Measurements from ENCODE around the gene C10orf95.
"Not testable (repeated sequence)": the region's sequence is repeated elsewhere in the genome, so short reads cannot be mapped to it uniquely, and the experiment has no call there.

C10orf95 gene

GRCh38 chr10:102451105-102451969 lies at the start of gene C10orf95:
Gene C10orf95 (minus strand): TSS chr10:102451543. CDS start chr10:102451093, 450 bp downstream.
- no peak for DNase-seq (ENCODE audit: low read depth)

GRCh38 chr10:102500686-102501085 lies 49.3 kb upstream of the C10orf95 start:
- DNase-seq (ENCODE audit: low read depth) = not testable (repeated sequence)

- DNase-seq (ENCODE audit: low read depth) = no peak
These were observed 48.0 kb upstream of the C10orf95 start for GRCh38 chr10:102499356-102499755.

- no peak for DNase-seq (ENCODE audit: low read depth)
These were observed 46.2 kb upstream of the C10orf95 start for GRCh38 chr10:102497545-102497944.

GRCh38 chr10:102493771-102494170 lies 42.4 kb upstream of the C10orf95 start:
- DNase-seq (ENCODE audit: low read depth) = no peak

GRCh38 chr10:102492983-102493382 lies 41.6 kb upstream of the C10orf95 start:
- no peak for DNase-seq (ENCODE audit: low read depth)

GRCh38 chr10:102492344-102492939 lies 41.1 kb upstream of the C10orf95 start:
- no peak for DNase-seq (ENCODE audit: low read depth)

- DNase-seq (ENCODE audit: low read depth) = no peak
These were observed 39.8 kb upstream of the C10orf95 start for GRCh38 chr10:102491136-102491535.

GRCh38 chr10:102485093-102485784 lies 33.9 kb upstream of the C10orf95 start:
- no peak for DNase-seq (ENCODE audit: low read depth)

- DNase-seq (ENCODE audit: low read depth) = no peak
These were observed 32.7 kb upstream of the C10orf95 start for GRCh38 chr10:102484021-102484420.

GRCh38 chr10:102480396-102480795 lies 29.1 kb upstream of the C10orf95 start:
- no peak for DNase-seq (ENCODE audit: low read depth)

GRCh38 chr10:102479651-102480050 lies 28.3 kb upstream of the C10orf95 start:
- no peak for DNase-seq (ENCODE audit: low read depth)

- no peak for DNase-seq (ENCODE audit: low read depth)
These were observed 25.3 kb upstream of the C10orf95 start for GRCh38 chr10:102476466-102477141.

GRCh38 chr10:102475451-102476040 lies 24.2 kb upstream of the C10orf95 start:
- no peak for DNase-seq (ENCODE audit: low read depth)

GRCh38 chr10:102473445-102474331 lies 22.3 kb upstream of the C10orf95 start:
- DNase-seq (ENCODE audit: low read depth) = no peak

- DNase-seq (ENCODE audit: low read depth) = no peak
These were observed 19.5 kb upstream of the C10orf95 start for GRCh38 chr10:102470579-102471546.

GRCh38 chr10:102468683-102469082 lies 17.3 kb upstream of the C10orf95 start:
- DNase-seq (ENCODE audit: low read depth) = no peak

GRCh38 chr10:102467971-102468438 lies 16.7 kb upstream of the C10orf95 start:
- DNase-seq (ENCODE audit: low read depth) = no peak

- no peak for DNase-seq (ENCODE audit: low read depth)
These were observed 16.0 kb upstream of the C10orf95 start for GRCh38 chr10:102467318-102467717.
